Esophagus (tissue), 2 donors: ENCODE measurements around the gene MCAT. TPM values are rescaled to one million over a fixed set of nuclear protein-coding genes. Genes with fewer than 3 reads are reported as not detected.

ENCODE experiments used
- H3K27ac ChIP-seq, 2 donors: one replicate each; pipeline ENCODE4 v1.5.1; 2013; ENCODE audit warnings: low read depth in 2 of 2, mild to moderate bottlenecking in 2 of 2, inconsistent platforms in 1 of 2, low read length in 1 of 2, moderate library complexity in 1 of 2
- H3K27me3 ChIP-seq, 2 donors: one replicate each; pipeline ENCODE4 v1.6.1; 2013; ENCODE audit warnings: low read length in 2 of 2, control low read depth in 1 of 2, mild to moderate bottlenecking in 1 of 2; ENCODE audit not compliant: insufficient read depth in 2 of 2, control insufficient read depth in 1 of 2
- H3K36me3 ChIP-seq, 2 donors: one replicate each; pipeline ENCODE4 v1.6.1; 2013; ENCODE audit warnings: low read length in 1 of 2; ENCODE audit not compliant: control insufficient read depth in 2 of 2, insufficient read depth in 2 of 2
- H3K4me1 ChIP-seq, 2 donors: one replicate each; pipeline ENCODE4 v1.6.1; 2013; ENCODE audit warnings: low read length in 1 of 2; ENCODE audit not compliant: control insufficient read depth in 2 of 2, insufficient read depth in 2 of 2
- H3K4me3 ChIP-seq, 2 donors: one replicate each; pipeline ENCODE4 v1.5.1; 2013; ENCODE audit warnings: low read length in 2 of 2, mild to moderate bottlenecking in 2 of 2, low read depth in 1 of 2, moderate library complexity in 1 of 2
- H3K9me3 ChIP-seq, 2 donors: one replicate each; pipeline ENCODE4 v1.6.1; 2013; ENCODE audit warnings: mild to moderate bottlenecking in 2 of 2, low read depth in 1 of 2, low read length in 1 of 2, moderate library complexity in 1 of 2; ENCODE audit not compliant: control insufficient read depth in 2 of 2, insufficient read depth in 1 of 2
- WGBS, 2 donors: extraction: QIAGEN DNeasy Blood & Tissue Kit; methylation state at CpG; one replicate each; pipeline ENCODE4 v1.1.7; 2013; 5-methylcytosine and 5-hydroxymethylcytosine counted together
- polyA plus RNA-seq, 2 donors: library from polyadenylated mRNA; stranded (reverse); fragments of 200-250 nt; gene quantifications; one replicate each; pipeline ENCODE4 v1.2.3, GENCODE V29; 2013
- donor health status: healthy with polysubstance abuse.
- donor health status: Bipolar disorder and iron deficiency.

The MCAT gene
- polyA plus RNA-seq, 2 donors = 10.2 to 16.6 TPM

GRCh38 chr22:43156413-43156812 is 13.2 kb upstream of the MCAT start:
- Histone ChIP-seq H3K27me3 (no peaks in the 10 kb centered on the region), H3K4me3 (no peak overlapping the region), H3K9me3 (no peaks in the 10 kb centered on the region), H3K27ac (peak overlapping the region in 1 of 2 donors; percentile 69), H3K36me3 (peaks cover 4 to 19% of the 10 kb centered on the region in 2 donors), H3K4me1 (peaks cover 6 to 42% of the 10 kb centered on the region in 2 donors)
- WGBS, 2 donors = 81 to 83% methylated on average over 12 of the region's 12 CpGs

- Histone ChIP-seq H3K27ac (peak overlapping the region in 1 of 2 donors; percentile 69), H3K27me3 (no peaks in the 10 kb centered on the region), H3K36me3 (peaks cover under 1 to 15% of the 10 kb centered on the region in 2 donors), H3K4me3 (no peak overlapping the region), H3K9me3 (no peaks in the 10 kb centered on the region), H3K4me1 (peaks cover 6 to 45% of the 10 kb centered on the region in 2 donors)
- 61 to 68% methylated on average over 5 of the region's 5 CpGs for WGBS, 2 donors
Observed at GRCh38 chr22:43155789-43156188, 12.6 kb upstream of the MCAT start.

GRCh38 chr22:43154887-43155536 is 11.8 kb upstream of the MCAT start:
- Histone ChIP-seq H3K27me3 (no peaks in the 10 kb centered on the region), H3K36me3 (peaks cover 0 to 14% of the 10 kb centered on the region in 2 donors), H3K27ac (peak overlapping the region; percentile 32 to 69), H3K9me3 (no peaks in the 10 kb centered on the region), H3K4me1 (peaks cover 6 to 47% of the 10 kb centered on the region in 2 donors), H3K4me3 (no peak overlapping the region)
- 70 to 75% methylated on average over 27 of the region's 27 CpGs for WGBS, 2 donors

- 53 to 61% methylated on average over 9 of the region's 9 CpGs for WGBS, 2 donors
- H3K9me3 ChIP-seq = no peaks in the 10 kb centered on the region
- H3K4me3 ChIP-seq = peak overlapping the region in 1 of 2 donors; percentile 9
- H3K27me3 ChIP-seq = no peaks in the 10 kb centered on the region
- peak overlapping the region in 1 of 2 donors; percentile 40 for H3K27ac ChIP-seq
- H3K4me1 ChIP-seq = peaks cover 6 to 36% of the 10 kb centered on the region in 2 donors
- H3K36me3 ChIP-seq = peaks cover 0 to 4% of the 10 kb centered on the region in 2 donors
Observed at GRCh38 chr22:43153899-43154298, 10.7 kb upstream of the MCAT start.

- Histone ChIP-seq H3K27me3 (no peaks in the 10 kb centered on the region), H3K27ac (peak overlapping the region; percentile 97 to 98), H3K4me3 (peak overlapping the region; percentile 84 to 95), H3K9me3 (no peaks in the 10 kb centered on the region), H3K36me3 (peaks cover 0 to 2% of the 10 kb centered on the region in 2 donors), H3K4me1 (peaks cover 3 to 33% of the 10 kb centered on the region in 2 donors)
- WGBS, 2 donors = 4 to 9% methylated on average over 22 of the region's 22 CpGs
Observed at GRCh38 chr22:43152357-43153071, 9.3 kb upstream of the MCAT start.

GRCh38 chr22:43152003-43152356 is 8.8 kb upstream of the MCAT start:
- WGBS, 2 donors = 6 to 7% methylated on average over 18 of the region's 18 CpGs
- H3K4me1 ChIP-seq = peaks cover 3 to 32% of the 10 kb centered on the region in 2 donors

GRCh38 chr22:43151251-43152002 is 8.2 kb upstream of the MCAT start, which contains the start of gene TSPO:
TSS of gene TSPO (plus strand) at chr22:43151559. CDS start at chr22:43159239, 7,680 bp downstream.
- H3K4me3 ChIP-seq = peak within 1 kb of the TSS; percentile 84 to 95
- peaks cover 3 to 27% of the 10 kb centered on the region in 2 donors for H3K4me1 ChIP-seq
- 1% methylated on average over 50 to 75 of the region's 75 CpGs for WGBS, 2 donors
- H3K36me3 ChIP-seq = no peaks in the 10 kb centered on the region
- peak within 1 kb of the TSS; percentile 97 to 98 for H3K27ac ChIP-seq
- H3K9me3 ChIP-seq = no peaks in the 10 kb centered on the region
- H3K27me3 ChIP-seq = no peaks in the 10 kb centered on the region

More at GRCh38 chr22:43152003-43152356, 8.8 kb upstream of the MCAT start:
- Histone ChIP-seq H3K4me3 (peak overlapping the region; percentile 84 to 95), H3K27ac (peak overlapping the region; percentile 97 to 98), H3K27me3 (no peaks in the 10 kb centered on the region), H3K36me3 (peaks cover 0 to 2% of the 10 kb centered on the region in 2 donors), H3K9me3 (no peaks in the 10 kb centered on the region)

GRCh38 chr22:43150731-43151206 is 7.6 kb upstream of the MCAT start:
- H3K4me1 ChIP-seq = peaks cover 3 to 23% of the 10 kb centered on the region in 2 donors
- H3K36me3 ChIP-seq = no peaks in the 10 kb centered on the region
- peak overlapping the region; percentile 79 to 97 for H3K27ac ChIP-seq

GRCh38 chr22:43148581-43148980 is 5.4 kb upstream of the MCAT start:
- H3K27ac ChIP-seq = peak overlapping the region; percentile 45 to 52
- H3K36me3 ChIP-seq = no peaks in the 10 kb centered on the region
- H3K4me1 ChIP-seq = peaks cover 0 to 13% of the 10 kb centered on the region in 2 donors
- WGBS, 2 donors = 50 to 60% methylated on average over 6 of the region's 6 CpGs
- no peaks in the 10 kb centered on the region for H3K9me3 ChIP-seq
- H3K4me3 ChIP-seq = no peak overlapping the region
- no peaks in the 10 kb centered on the region for H3K27me3 ChIP-seq

More at GRCh38 chr22:43150731-43151206, 7.6 kb upstream of the MCAT start:
- 70 to 71% methylated on average over 15 of the region's 15 CpGs for WGBS, 2 donors
- H3K9me3 ChIP-seq = no peaks in the 10 kb centered on the region
- H3K4me3 ChIP-seq = peak overlapping the region; percentile 42 to 84
- no peaks in the 10 kb centered on the region for H3K27me3 ChIP-seq
